HT1080 (cell line): Measurements from ENCODE around the gene THSD4. TPM values are rescaled to one million over a fixed set of nuclear protein-coding genes. Genes with fewer than 3 reads are reported as not detected.
"Not testable (repeated sequence)": the region's sequence is repeated elsewhere in the genome, so short reads cannot be mapped to it uniquely, and the experiment has no call there.

Source experiments
- DNase-seq: peaks from one replicate; pipeline ENCODE4 v3.0.0-alpha.2; 2015; ENCODE audit warnings: low read depth
- total RNA-seq: library from RNA; depleted of rRNA; stranded (reverse); fragments of >200 nt; shearing (Covaris generic); gene quantifications from 2 replicates; pipeline ENCODE4 v1.2.3, GENCODE V29; 2014

THSD4 gene
- total RNA-seq, 1 experiment from 2014 or later, result 11.8 TPM

DNA sequence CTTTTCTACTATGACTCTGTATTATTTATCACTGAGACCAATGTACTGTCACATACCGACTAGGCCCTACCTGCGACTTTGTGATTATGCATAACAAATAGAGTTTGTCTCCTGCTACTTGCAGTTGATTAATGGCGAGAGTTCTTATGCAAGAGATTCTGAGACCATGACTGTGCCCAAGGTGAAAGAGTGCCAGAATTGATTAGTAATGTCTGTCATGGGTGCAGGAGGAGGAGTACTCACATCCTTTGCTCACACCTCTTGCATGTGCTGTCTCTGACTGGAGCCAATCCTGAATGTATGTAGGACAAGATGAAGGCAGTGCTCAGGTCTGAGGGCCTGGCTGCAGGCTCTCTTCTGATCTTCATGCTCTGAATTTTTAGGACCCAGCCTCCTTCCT is 260.7 kb downstream of the THSD4 start:
- no peak for DNase-seq

DNA sequence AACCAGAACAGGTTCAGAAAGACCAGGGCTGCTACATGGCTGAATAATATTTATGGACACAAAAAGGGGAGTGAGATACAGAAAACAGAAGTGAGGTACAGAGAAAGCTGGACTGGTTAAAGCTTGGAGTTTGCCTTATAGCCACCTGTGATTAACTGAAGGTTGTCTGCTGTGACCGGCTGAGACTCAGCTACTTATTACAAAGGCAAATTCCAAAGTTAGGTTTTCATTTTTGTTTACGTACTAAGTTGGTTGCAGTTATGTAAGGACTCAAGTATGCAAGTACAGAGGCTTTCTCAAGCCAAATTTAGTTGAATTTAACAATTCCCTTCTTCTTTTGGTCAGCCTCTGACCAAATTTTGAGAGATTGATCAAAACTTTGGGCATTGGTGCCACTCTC is 264.6 kb downstream of the THSD4 start:
- DNase-seq, result no peak

DNA sequence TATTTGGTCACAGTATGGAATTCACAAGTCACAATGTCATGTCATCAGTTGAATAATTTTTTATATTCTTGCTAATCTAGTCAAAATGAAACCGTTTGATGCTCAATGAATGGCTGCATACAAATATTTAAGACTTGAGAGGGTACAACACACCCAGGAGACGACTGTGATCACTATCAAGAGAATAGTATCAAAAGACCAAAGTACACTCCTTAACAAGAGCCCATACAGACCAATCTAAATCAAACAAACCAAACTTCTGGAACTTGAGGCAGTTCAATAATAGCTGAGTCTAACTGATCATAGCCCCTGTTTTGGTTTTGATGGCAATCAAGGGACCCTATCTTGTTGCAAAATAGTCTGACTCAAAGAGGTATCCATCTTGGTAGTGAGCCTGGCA is 265.1 kb downstream of the THSD4 start:
- no peak for DNase-seq

DNA sequence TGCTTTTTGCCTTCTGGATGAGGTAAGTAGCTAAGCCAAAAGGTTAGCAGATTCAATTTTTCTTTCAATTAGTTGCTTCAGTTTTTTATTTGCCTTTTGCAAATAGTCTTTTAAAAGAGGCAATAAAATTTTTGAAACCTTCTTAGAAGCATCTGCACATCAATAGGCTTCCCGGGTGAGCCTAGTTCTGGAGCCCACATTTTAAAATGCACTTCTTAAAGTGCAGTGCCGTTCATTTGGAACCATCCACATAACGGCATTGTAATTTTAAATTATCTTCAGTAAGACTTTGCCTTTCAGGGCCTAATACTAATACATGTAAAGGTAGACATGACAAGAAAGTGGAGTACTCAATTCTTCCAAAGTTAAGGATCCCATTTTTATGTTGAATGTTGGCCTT is 269.2 kb downstream of the THSD4 start:
- no peak for DNase-seq

DNA sequence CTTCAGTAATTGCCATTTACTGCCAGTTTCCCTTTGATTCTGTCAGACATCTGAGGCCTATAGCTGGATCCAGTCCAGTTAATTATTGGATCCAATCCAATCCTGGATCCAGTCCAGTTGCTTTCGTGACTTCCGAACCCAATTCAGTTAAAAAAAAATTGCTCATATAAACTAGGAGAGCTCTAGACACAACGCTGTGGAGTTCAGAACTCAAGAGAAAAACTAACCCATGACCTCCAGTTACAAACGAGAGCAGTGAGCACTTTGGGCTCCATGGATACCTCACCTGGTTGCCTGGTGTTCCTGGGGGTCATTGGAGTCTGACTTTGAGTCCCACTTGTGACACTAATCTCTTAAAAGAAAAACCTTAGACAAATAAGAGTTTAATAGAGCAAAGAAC is 269.8 kb downstream of the THSD4 start:
- DNase-seq, result no peak

DNA sequence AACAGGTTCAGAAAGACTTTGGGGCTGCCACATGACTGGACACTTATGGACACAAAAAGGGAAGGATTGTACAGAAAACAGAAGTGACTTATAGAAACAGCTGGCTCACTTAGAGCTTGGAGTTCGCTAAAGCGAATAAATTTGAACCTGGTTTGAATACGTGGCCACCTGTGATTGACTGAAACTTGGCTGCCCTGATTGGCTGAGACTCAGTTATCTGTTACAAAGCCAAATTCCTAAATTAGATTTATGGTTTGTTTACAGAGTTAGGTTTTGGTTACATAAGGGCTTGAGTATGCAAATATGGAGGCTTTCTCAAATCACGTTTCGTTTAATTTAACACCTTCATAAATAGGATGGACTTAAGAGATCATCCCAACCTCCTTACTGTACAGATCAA is 270.2 kb downstream of the THSD4 start:
- DNase-seq, result no peak

DNA sequence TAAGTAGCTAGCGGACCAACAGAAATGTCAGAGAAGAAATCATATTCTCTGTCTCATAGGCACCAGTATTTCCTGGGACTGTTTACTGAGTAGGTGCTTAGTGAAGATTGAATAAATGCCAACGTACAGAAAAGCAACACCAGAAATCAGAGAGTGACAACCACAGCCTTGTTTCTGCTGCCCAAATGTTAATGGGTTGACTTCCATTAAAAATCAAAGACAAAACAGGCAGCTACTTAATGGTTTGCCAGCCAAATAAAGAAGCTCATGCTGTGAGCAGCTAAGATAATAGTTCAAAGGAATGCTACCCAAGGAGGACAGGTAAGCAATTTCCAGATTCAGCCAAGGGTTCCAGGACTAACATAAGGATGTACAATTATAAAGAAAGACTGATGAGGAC is 270.7 kb downstream of the THSD4 start:
- no peak for DNase-seq

DNA sequence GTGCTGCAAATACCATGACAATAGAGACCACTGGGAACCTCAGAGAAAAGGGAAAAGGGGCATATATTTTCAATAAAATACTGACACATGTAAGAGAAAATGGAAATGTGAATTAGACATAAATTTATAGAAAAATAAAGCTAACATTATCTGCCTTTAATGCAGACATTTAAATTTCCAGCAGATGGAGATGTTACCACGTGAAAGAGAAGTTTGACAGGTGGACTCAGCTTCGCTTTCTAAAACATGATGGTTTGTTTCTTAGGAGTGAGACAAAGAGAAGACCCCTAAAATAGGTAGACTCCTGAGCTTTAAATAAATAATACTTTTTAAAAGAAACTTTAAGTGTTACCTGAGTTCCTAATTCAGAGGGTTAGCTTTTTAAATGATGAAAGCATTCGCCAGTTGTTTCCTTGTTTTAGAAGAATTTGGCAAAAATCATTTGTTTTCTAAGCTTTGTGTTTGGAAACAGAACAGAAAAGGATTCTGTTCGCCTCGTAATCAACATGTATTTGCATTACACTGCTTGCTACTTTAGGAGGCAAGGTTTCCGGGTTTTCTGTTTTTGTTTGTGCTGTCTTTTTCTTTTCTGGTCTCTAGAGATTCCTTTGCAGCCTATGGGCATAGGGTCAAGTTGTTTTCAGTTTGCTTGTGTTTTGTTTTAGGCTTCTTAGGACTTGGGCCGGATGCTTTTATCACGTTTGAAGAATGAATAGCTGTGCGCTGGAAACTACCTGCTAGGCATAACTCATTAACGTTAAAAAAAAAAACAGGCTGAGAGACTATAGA is 271.4 kb downstream of the THSD4 start:
- no peak for DNase-seq

DNA sequence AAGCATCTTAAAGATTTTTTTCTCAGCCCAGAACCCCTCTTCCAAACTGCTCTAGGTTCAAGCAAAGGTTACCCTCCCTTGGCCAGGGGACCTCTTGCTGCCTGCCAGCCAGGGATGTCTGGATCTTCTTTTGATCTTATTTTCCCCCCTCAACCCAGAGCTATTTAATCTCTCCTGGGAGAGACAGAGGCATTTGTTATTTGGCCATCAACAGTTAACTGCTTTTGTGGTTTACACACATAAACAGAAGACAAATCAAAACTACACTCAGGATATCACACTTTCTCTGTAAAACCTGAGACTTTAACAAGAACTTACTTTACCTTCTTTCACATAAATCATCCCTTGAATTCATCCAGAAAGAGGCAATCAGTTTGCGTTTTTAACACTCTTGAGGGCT is 272.5 kb downstream of the THSD4 start:
- DNase-seq, result no peak

DNA sequence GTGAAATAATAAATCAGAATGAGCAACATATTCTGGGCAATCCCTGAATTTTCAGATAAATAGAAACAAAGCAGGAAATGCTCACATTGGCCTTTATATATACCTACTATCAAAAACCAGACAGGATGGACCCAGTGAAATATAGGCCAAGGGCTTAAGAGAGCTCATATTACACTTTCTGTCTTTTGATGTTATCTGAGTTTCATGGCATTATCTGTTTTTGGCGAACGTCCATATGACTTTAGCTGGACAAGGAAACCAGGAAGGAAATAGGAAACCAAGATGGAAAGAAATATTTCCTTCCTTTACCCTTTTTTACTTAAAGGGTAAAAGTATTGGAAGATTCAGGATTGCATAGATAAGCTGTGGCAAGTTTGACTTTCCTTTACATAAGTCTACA is 274.8 kb downstream of the THSD4 start:
- no peak for DNase-seq

DNA sequence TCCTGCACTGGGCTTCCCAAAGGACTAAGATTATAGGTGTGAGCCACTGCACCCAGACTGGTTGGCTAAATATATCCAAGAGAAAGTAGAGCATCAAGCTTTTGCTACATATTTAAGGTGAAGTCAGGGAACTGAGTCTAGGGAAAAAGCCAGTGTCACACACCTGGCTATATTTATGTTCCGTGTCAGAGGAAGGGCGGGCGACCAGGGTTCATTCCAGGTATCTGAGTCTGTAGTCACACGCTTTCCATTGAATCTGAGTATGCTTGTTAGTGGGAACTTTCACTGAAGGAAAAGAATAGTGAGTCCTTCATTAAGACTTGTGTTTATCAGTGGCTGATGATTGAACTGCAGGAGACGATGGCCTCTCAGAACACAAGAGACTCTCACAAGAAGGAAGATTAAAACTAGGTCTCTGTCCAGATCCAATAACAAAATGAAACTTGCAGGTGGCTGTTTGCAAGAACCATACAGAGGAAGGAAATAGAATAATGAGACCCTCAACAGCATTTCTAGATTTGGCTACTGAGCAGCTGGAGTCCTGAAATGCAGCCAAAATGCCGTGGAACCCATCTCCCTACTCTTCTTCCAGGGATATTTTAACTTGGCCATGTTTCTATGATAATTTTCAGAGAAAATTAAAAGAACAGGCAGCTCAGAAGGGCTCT is 276.3 kb downstream of the THSD4 start:
- DNase-seq, result no peak

DNA sequence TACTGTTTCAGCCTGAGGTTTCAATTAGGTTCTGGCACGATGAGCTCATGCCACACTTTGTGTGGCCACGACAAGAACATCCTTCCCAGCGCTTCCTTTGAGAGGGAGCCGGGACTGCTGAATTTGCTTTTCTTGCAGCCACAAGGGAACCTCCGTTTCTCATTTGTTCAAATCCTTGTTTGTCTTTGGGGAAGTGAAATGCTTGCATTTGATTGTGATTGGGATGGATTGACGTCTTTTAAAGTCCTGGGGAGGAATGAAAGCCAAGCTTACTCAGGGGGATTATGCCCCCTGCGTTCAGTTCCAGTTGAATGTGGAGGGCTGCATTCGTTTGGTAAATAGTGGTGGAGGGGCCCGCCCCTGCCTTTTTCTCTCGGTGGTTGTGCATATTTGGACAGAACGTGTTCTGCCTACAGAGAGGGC is 277.6 kb downstream of the THSD4 start:
- DNase-seq, result no peak

DNA sequence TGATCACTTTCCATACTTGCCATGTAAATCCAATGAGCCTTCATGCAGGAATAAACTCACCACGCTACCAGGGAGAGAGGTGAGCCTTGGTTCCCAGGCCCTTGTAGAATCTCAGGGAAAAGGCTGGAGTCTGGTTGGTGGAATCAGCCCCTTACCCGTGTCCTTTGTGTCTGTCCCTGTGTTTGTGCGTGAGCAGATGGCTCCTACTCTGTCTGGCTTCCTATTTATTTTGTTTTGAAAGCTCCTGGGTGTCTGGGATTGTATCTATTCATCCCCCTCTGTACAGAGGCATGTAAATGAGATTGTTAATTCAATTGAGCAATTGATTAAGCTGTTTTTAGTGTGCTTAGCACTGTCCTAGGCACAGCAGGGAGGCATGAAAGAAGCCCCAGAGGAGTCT is 278.1 kb downstream of the THSD4 start:
- DNase-seq, result no peak

DNA sequence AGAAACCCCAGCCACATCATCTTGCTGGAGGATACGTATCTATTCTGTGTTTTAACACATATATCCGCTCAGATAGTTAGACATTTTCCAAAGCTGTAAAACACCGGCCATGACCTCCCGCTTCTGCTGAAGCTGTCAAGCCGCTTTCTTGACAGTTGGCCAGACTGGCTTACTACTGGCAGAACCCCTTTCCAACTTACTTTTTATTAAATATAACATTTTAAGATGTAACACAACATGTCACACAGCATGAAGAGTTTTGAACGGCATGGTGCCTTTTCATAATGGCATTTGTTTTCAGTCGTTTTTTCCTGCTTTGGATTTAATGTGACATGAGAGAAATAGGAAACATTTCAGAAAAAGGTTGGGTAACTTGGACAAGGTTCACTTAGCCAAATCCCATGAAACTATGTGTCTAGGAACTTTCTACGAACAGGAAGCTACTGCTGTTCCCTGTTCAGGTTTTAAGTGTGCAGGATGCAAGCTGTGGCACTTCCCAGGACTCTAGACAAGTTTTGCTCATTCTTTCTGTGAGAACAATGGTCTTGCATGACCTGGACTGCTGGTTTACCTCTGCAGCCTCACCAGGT is 281.4 kb downstream of the THSD4 start:
- no peak for DNase-seq

DNA sequence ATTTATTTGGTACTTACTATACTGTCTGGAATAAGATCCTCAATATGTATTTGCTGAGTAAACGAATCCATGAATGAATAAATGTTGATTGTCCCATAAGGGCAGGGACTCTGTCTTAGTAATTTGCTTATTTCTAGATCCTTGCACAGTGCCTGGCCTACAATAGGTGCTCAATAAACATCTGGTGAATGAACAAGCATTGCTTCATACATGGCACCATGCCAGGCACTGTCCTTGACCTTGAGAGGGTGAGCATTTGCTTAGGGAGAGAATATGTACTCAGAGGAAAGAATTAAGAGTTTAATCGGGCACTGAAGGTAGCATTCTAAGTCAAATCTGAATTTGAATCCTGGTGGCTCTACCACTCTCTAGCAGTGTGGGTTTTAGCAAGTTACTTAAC is 282.1 kb downstream of the THSD4 start:
- DNase-seq, result no peak

DNA sequence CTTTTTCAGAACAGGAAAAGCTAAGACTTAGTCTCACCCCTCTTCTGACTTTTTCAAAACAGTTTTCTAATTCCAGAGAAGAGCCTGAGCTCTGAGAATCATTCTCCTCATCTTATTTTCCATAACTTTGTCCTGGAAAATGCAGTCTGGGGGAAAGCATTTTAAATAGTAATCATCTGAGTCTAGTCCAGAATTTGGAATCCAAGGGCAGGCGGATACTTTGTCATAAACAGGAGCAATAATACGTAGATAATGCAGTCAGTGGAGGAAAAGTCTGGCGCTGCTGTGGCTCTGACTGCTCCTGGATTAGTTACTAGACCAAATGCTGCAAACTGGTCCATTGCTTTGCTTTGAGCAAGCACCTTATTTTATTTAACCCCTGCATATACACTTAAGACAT is 285.0 kb downstream of the THSD4 start:
- DNase-seq, result no peak

DNA sequence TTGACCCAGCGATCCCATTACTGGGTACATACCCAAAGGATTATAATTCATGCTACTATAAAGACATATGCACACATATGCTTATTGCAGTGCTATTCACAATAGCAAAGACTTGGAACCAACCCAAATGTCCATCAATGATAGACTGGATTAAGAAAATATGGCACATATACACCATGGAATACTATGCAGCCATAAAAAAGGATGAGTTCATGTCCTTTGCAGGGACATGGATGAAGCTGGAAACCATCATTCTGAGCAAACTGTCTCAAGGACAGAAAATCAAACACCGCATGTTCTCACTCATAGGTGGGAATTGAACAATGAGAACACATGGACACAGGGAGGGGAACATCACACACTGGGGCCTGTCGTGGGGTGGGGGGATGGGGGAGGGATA is 286.5 kb downstream of the THSD4 start:
- DNase-seq, result not testable (repeated sequence)

DNA sequence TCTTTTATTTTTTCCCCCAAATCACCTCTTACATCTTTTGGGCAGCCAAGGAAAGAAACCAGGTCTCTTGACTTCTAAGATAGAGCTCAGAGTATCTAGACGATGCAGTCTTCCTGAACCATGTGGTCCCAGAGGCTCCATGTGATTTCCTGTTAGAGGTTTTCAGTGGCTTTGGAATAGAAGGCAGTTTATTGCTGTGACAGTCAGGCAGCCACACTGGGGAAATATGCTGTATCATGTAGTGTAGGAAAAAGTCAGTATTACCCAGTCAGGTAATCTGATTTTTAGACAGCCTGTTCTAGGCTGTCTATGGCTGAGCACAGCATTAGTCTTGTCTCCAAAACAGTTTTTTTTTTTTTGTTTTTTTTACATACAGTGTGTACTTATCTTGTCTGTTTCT is 294.3 kb downstream of the THSD4 start:
- peak; percentile 24 for DNase-seq

DNA sequence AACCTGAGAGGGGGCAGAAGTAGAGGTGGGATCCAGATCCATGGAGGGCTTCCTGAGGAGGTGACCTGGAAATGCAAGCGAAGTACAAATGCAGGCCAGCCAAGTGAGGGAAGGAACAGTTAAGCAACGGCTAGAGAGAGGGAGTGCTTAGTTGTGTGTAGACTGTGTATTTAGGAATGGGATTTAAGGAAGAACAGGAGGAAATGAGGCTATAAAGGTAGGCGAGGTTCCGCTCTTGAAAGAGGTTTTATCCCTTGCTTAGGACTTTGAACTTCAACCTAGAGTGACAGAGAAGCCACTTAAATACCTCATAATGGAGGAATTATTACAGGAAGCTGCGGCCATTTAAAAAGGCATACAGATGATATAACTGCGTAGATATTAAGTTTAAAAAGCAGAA is 295.1 kb downstream of the THSD4 start:
- DNase-seq, result no peak

DNA sequence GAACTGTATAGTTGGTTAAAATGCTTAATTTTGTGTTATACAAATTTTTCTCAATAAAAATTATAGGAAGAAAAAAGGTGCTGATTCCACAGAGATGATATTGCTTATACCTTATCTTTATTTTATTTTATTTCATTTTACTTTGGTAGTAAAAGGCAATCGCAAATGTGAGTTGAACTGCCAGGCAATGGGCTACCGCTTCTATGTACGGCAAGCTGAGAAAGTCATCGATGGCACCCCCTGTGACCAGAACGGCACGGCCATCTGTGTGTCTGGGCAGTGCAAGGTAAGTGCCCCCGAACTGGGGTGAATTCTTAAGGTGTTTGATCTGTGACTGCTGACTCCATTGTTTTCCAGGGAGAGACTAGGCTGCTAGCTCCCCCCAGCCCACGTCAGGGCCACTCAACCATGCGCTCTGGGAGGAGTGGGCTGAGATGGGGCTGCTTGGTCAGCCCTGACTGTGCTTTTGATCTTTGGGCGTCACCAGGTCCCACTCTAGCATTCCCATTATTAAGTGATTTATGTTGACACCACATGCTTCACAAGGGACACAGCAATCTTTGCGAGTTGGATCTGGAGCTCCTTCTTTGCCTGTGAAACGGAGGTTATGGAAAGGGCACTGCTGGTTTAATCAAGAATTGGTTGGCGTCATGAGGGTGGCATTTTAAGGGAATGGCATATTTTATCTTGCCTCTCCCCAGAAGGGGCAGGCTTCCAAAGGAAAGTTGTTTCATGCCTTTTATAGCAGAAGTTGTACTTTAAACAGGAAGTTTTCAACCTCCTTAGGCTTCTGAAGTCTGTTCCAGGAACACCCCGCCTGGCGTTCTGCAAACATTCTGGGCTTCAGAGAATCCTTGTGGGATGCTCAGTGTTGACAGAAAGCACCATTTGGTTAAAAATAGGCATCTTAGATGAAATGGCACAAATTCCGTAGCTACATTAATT is 296.5 kb downstream of the THSD4 start:
- DNase-seq, result no peak

DNA sequence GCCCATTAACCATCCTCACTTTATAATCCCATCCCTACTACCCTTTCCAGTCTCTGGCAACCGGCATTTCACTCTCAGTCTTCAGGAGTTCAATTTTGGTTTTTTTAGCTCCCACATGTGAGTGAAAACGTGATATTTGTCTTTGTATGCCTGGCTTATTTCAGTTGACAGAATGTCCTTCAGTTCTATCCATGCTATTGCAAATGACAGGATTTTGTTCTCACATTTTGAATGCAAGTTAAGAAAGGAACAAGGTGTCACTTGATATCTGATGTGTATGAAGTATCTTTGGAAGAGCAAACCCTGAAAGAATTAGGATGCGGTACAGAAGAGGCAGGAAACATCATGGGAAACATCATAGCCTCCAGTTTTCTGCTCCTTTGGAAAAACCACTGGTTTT is 298.1 kb downstream of the THSD4 start:
- no peak for DNase-seq

DNA sequence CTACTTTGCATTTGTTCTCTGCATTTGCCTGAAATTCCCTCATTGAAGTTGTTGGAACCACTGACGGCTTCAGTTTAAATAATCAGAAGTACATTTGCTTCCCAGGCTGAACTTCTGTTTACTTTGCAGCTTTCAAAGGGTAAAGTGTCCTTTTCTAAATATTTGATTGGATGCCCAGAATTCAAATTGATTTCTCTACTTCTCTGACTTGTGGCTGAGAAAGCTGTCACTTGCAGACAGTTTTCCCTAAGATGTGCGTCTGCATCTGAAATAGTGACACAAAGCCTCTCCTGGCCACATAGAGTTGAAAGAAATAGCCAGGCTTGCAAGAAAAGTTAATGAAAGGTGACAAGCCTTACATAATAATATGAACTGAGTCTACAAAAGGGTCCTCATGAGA is 299.6 kb downstream of the THSD4 start:
- DNase-seq, result no peak
